SK-N-MC (cell line): ENCODE data around the gene SHISA9.

Experiments
- EZH2 ChIP-seq: fragments of 200-600 bp; sonication (generic); IDR thresholded peaks from one replicate; pipeline ENCODE4 v1.6.1; 2017; ENCODE audit warnings: antibody characterized with exemption
- FOXP2 ChIP-seq: optimal IDR thresholded peaks from 2 replicates; pipeline ENCODE3; 2011; ENCODE audit warnings: mild to moderate bottlenecking, moderate library complexity; ENCODE audit not compliant: insufficient read depth; ENCODE audit errors: extremely low read length, control extremely low read depth
- POLR2AphosphoS5 ChIP-seq: IDR thresholded peaks from 2 replicates; pipeline ENCODE4 v1.6.1; 2012; ENCODE audit warnings: mild to moderate bottlenecking, low read depth, low read length, borderline replicate concordance

- TF ChIP-seq EZH2 (no peak), POLR2AphosphoS5 (peak; percentile 19; the same call in 1 of the 2 replicates), FOXP2 (no peak)
These were observed 369.2 kb downstream of the SHISA9 start for GRCh38 chr16:13270602-13271001.
